ENCODE measurements around the gene RIF1.

The RIF1 gene

GRCh38 chr2:151481744-151482143, 72.0 kb downstream of the RIF1 start:
- H3K4me3 ChIP-seq (replicated peaks in 1 of 2; ENCODE audit: low read depth in 2 of 2, low read length in 2 of 2): no peak overlapping the region
- no peak for TF ChIP-seq CTCF (IDR thresholded peaks at IDR 0.05; ENCODE audit: low read depth, low read length)
- no peak for DNase-seq (ENCODE audit: low read depth in 2 of 2)

GRCh38 chr2:151482171-151482725, 72.5 kb downstream of the RIF1 start:
- no peak overlapping the region for H3K4me3 ChIP-seq (replicated peaks in 1 of 2; ENCODE audit: low read depth in 2 of 2, low read length in 2 of 2)
- no peak for DNase-seq (ENCODE audit: low read depth in 2 of 2)
- TF ChIP-seq CTCF (IDR thresholded peaks at IDR 0.05; ENCODE audit: low read depth, low read length): no peak

- DNase-seq (ENCODE audit: low read depth in 2 of 2): no peak
- no peak for TF ChIP-seq CTCF (IDR thresholded peaks at IDR 0.05; ENCODE audit: low read depth, low read length)
These were observed 73.8 kb downstream of the RIF1 start for GRCh38 chr2:151483546-151483945.

GRCh38 chr2:151484100-151484499, 74.4 kb downstream of the RIF1 start:
- no peak for TF ChIP-seq CTCF (IDR thresholded peaks at IDR 0.05; ENCODE audit: low read depth, low read length)
- no peak overlapping the region for H3K4me3 ChIP-seq (replicated peaks in 1 of 2; ENCODE audit: low read depth in 2 of 2, low read length in 2 of 2)
- DNase-seq (ENCODE audit: low read depth in 2 of 2): no peak

More at GRCh38 chr2:151483546-151483945, 73.8 kb downstream of the RIF1 start:
- H3K4me3 ChIP-seq (replicated peaks in 1 of 2; ENCODE audit: low read depth in 2 of 2, low read length in 2 of 2): no peak overlapping the region

GRCh38 chr2:151486053-151486452, 76.4 kb downstream of the RIF1 start:
- no peak for TF ChIP-seq CTCF (IDR thresholded peaks at IDR 0.05; ENCODE audit: low read depth, low read length)
- DNase-seq (ENCODE audit: low read depth in 2 of 2): no peak
- no peak overlapping the region for H3K4me3 ChIP-seq (replicated peaks in 1 of 2; ENCODE audit: low read depth in 2 of 2, low read length in 2 of 2)

GRCh38 chr2:151490276-151490675, 80.6 kb downstream of the RIF1 start:
- no peak for TF ChIP-seq CTCF (IDR thresholded peaks at IDR 0.05; ENCODE audit: low read depth, low read length)
- no peak overlapping the region for H3K4me3 ChIP-seq (replicated peaks in 1 of 2; ENCODE audit: low read depth in 2 of 2, low read length in 2 of 2)
- no peak for DNase-seq (ENCODE audit: low read depth in 2 of 2)

GRCh38 chr2:151491496-151491895, 81.8 kb downstream of the RIF1 start:
- no peak for TF ChIP-seq CTCF (IDR thresholded peaks at IDR 0.05; ENCODE audit: low read depth, low read length)
- no peak overlapping the region for H3K4me3 ChIP-seq (replicated peaks in 1 of 2; ENCODE audit: low read depth in 2 of 2, low read length in 2 of 2)
- DNase-seq (ENCODE audit: low read depth in 2 of 2): no peak
